ENCODE measurements around the gene CAMTA1. TPM values are rescaled to one million over a fixed set of nuclear protein-coding genes. Genes with fewer than 3 reads are reported as not detected.
A peak's percentile ranks its signal among the peaks of the same experiment; 100 is the strongest.

CAMTA1 gene
- total RNA-seq, 1 experiment from 2014 or later, result 118 TPM

DNA sequence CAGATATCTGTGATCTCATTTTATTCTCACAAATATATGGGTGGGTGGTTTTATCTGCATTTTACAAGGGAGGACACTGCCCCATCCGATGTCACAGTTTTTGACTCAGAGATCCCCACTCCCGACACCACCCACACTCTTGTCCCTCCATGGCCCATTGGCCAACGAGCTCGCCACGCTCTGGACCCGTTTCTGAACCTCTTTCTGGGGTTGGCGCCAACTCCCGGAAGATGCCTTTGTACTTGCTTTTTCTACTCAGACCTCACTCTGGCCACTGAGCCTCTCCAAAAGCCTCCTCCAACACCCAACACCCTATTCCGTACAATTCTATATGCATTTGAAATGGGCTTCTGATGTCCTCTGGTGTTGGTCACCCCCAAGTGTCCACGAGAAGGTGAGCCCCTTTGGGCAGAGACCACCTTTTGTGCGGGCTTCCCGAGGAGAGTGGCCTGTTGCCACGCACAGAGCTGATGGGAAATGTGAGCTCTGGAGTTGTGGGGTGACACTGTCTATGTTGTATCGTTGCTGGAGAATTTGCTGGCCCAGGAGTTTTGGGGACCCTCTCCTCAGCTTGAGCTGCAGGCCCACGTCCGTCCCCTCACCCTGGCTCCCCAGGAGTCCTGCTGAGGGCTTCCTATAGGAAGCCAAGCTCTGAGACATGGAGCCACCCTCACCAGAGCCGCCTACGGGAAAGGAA, 618.9 kb downstream of the CAMTA1 start:
- H3K4me2 ChIP-seq (ENCODE audit: low read depth, low read length, poor library complexity, severe bottlenecking), result no peak overlapping the region
- no peak for DNase-seq
- no peak overlapping the region for H3K9ac ChIP-seq (ENCODE audit: low read length)

DNA sequence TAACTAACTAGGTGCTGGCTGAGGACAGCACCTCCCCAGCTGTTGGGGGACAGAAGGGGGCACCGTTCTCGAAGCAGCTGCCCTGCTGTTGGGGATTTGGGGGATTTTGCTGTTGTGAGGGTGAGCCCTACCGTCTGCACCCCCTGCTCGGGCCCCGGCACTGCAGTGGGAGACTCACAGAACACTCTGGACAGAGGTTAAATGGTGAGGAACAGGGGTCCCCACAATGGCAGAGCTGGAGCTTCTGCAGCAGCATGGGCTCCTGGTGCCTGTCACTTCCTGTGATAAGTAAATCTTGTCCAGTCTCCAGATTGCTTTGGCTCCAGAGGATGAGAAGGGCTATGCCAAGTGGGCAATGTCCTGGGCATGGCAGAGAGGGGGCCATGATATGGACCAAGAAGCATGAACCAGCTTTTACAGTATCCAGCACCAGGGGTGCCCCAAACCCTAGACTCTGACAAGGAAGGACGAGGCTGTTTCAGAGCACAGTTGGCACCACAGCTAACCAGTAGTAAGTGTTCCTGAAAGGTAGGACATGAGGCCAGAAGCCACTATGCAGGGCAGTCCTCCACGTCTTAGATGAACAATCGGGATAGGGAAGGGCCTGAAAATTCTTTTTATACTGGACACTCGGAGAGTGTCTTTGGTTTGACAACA, 620.7 kb downstream of the CAMTA1 start:
- Histone ChIP-seq H3K9me3 (ENCODE audit: low read length) (no peaks in the 10 kb centered on the region), H3K9me2 (replicated peaks; ENCODE audit: insufficient read depth, low read length) (no peaks in the 10 kb centered on the region), H2AFZ (ENCODE audit: low read length) (no peak overlapping the region), H3K9ac (ENCODE audit: low read length) (no peak overlapping the region), H3K4me1 (ENCODE audit: low read length) (peaks cover 16% of the 10 kb centered on the region), H3K4me3 (ENCODE audit: low read length) (no peak overlapping the region), H3K4me2 (ENCODE audit: low read depth, low read length, poor library complexity, severe bottlenecking) (no peak overlapping the region), H3K79me2 (ENCODE audit: low read length) (no peaks in the 10 kb centered on the region), H3K27me3 (ENCODE audit: low read length) (no peaks in the 10 kb centered on the region), H3K36me3 (ENCODE audit: insufficient read depth, low read length) (no peaks in the 10 kb centered on the region), H3K27ac (ENCODE audit: low read length) (no peak overlapping the region), H4K20me1 (ENCODE audit: insufficient read depth, low read depth, low read length) (0 out of 2 replicates have a peak, but pooled peaks cover 5% of the 10 kb centered on the region)
- no peak for DNase-seq

More for the DNA sequence above, 618.9 kb downstream of the CAMTA1 start:
- H3K79me2 ChIP-seq (ENCODE audit: low read length), result no peaks in the 10 kb centered on the region
- H3K9me3 ChIP-seq (ENCODE audit: low read length), result no peaks in the 10 kb centered on the region
- no peaks in the 10 kb centered on the region; the same call in 1 of the 2 replicates for H3K27me3 ChIP-seq (ENCODE audit: low read length)
- H3K4me3 ChIP-seq (ENCODE audit: low read length), result no peak overlapping the region
- no peaks in the 10 kb centered on the region for H3K9me2 ChIP-seq (replicated peaks; ENCODE audit: insufficient read depth, low read length)
- H3K27ac ChIP-seq (ENCODE audit: low read length), result no peak overlapping the region
- H3K4me1 ChIP-seq (ENCODE audit: low read length), result peaks cover 16% of the 10 kb centered on the region
- H2AFZ ChIP-seq (ENCODE audit: low read length), result no peak overlapping the region
- H3K36me3 ChIP-seq (ENCODE audit: insufficient read depth, low read length), result no peaks in the 10 kb centered on the region
- H4K20me1 ChIP-seq (ENCODE audit: insufficient read depth, low read depth, low read length), result 0 out of 2 replicates have a peak, but pooled peaks cover 5% of the 10 kb centered on the region

DNA sequence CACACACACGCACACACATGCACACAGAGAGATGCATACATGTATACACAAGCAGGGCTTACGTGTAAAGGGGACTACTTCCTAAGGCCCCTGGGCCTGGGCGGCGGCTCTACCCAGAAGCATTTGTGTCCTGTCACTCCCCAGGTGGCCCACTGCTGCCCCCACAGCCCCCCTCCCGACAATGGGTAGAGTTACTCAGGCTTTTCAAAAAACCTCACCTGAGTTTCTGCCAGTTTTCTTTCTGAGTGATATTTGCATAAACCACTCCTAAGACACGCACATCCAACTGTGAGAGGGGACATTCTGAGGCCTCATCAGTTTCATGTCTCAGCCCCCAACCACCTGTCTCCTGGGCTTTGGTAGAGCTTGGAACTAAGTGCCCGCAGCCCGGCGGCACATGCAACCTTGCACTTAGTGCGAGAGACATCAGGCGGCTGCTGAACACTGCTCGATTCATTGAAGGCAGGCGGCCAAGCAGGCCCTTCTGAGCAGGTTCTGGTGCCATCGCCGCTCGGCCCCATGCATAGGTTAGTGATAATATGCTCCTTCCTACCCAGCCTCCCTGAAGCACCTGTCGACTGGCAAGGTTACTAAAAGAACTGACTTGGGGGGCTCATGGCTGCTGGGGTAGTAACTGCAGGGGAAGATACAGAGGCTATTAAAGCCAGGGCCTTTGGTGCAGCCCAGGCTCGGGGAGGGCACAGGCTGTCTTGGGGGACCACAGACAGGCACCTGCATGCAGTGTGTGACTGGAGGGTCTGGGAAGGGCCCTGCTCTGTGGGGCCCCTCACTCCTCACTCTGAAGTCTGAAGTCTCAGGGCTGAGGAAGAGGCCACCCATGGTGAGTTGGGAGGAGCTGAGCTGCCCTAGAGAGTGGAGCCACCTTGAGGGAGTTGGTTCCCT, 621.6 kb downstream of the CAMTA1 start:
- peak overlapping the region; percentile 23 for H3K4me2 ChIP-seq (ENCODE audit: low read depth, low read length, poor library complexity, severe bottlenecking)
- H4K20me1 ChIP-seq (ENCODE audit: insufficient read depth, low read depth, low read length), result 0 out of 2 replicates have a peak, but pooled peaks cover 5% of the 10 kb centered on the region
- H3K27me3 ChIP-seq (ENCODE audit: low read length), result no peaks in the 10 kb centered on the region
- DNase-seq, result peak; percentile 43
- peaks cover 16% of the 10 kb centered on the region for H3K4me1 ChIP-seq (ENCODE audit: low read length)
- no peak overlapping the region for H3K27ac ChIP-seq (ENCODE audit: low read length)
- H2AFZ ChIP-seq (ENCODE audit: low read length), result no peak overlapping the region
- H3K79me2 ChIP-seq (ENCODE audit: low read length), result no peaks in the 10 kb centered on the region
- no peaks in the 10 kb centered on the region for H3K9me3 ChIP-seq (ENCODE audit: low read length)
- H3K4me3 ChIP-seq (ENCODE audit: low read length), result no peak overlapping the region
- peak overlapping the region; percentile 27 for H3K9ac ChIP-seq (ENCODE audit: low read length)
- no peaks in the 10 kb centered on the region for H3K9me2 ChIP-seq (replicated peaks; ENCODE audit: insufficient read depth, low read length)
- no peaks in the 10 kb centered on the region for H3K36me3 ChIP-seq (ENCODE audit: insufficient read depth, low read length)

DNA sequence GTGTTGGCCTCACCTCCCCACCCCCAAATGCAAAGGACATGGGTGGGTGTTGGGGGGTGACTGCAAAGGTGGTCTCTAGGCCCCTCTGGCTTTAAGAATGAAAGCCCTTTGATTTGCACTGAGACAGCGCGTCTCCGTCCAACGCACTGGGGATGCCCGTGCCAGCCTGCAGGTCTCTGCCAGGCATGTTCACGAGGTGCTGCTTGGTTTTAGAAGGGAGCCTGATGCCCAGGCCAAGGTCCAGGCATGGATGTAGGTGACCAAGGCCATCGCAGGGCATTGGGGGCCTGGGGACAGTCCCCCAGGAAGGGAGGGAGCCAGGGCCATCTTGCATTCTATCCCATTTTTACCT, 622.3 kb downstream of the CAMTA1 start:
- H4K20me1 ChIP-seq (ENCODE audit: insufficient read depth, low read depth, low read length), result 0 out of 2 replicates have a peak, but pooled peaks cover 5% of the 10 kb centered on the region
- DNase-seq, result no peak
- H3K9me2 ChIP-seq (replicated peaks; ENCODE audit: insufficient read depth, low read length), result no peaks in the 10 kb centered on the region
- H3K4me2 ChIP-seq (ENCODE audit: low read depth, low read length, poor library complexity, severe bottlenecking), result no peak overlapping the region
- no peak overlapping the region for H2AFZ ChIP-seq (ENCODE audit: low read length)
- H3K9ac ChIP-seq (ENCODE audit: low read length), result no peak overlapping the region
- H3K27me3 ChIP-seq (ENCODE audit: low read length), result no peaks in the 10 kb centered on the region
- no peaks in the 10 kb centered on the region for H3K79me2 ChIP-seq (ENCODE audit: low read length)
- no peaks in the 10 kb centered on the region for H3K36me3 ChIP-seq (ENCODE audit: insufficient read depth, low read length)
- H3K4me3 ChIP-seq (ENCODE audit: low read length), result no peak overlapping the region
- no peaks in the 10 kb centered on the region for H3K9me3 ChIP-seq (ENCODE audit: low read length)
- H3K27ac ChIP-seq (ENCODE audit: low read length), result no peak overlapping the region
- peaks cover 16% of the 10 kb centered on the region for H3K4me1 ChIP-seq (ENCODE audit: low read length)

DNA sequence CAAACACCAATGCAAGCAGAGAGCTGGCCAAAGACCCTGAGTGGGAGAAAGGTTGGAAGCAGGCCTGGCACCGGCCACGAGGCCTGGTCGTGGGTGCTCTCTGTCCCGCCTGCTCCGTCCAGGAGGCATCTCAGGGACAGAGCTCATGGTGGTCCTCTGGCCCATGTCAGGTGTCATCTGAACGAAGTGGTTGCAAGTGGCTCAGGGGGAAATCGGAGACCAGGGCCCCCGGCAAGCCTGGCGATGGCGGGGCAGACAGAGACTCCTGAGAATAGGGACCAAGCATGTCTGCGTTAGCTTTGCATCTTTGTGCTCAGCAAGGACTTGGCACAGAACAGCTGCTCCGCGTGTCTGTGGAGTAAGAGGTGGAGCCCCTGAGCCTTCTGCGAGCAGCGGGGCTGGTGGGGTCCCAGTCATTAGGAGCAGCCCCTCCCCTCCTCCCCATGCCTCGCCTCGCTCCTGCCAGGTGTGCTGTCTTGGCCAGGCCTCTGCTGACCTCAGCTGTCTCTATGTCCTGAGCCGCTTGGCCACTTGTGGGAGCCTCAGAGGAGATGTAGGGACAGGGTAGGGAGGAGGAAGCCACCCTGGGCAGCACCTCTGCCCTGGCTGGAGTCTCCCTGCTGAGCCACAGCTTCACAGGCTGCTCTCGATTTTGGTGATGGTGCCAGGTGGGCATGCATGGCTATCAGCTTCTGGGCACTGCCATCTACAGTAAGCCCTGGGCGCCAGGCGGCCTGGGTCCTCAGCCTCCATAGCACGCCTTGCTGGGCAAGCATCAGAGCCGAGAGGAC, 622.9 kb downstream of the CAMTA1 start:
- Histone ChIP-seq H4K20me1 (ENCODE audit: insufficient read depth, low read depth, low read length) (0 out of 2 replicates have a peak, but pooled peaks cover 5% of the 10 kb centered on the region), H2AFZ (ENCODE audit: low read length) (no peak overlapping the region), H3K79me2 (ENCODE audit: low read length) (no peaks in the 10 kb centered on the region), H3K4me1 (ENCODE audit: low read length) (peaks cover 16% of the 10 kb centered on the region), H3K9me2 (replicated peaks; ENCODE audit: insufficient read depth, low read length) (no peaks in the 10 kb centered on the region), H3K9me3 (ENCODE audit: low read length) (no peaks in the 10 kb centered on the region), H3K4me2 (ENCODE audit: low read depth, low read length, poor library complexity, severe bottlenecking) (no peak overlapping the region), H3K27ac (ENCODE audit: low read length) (no peak overlapping the region), H3K27me3 (ENCODE audit: low read length) (no peaks in the 10 kb centered on the region), H3K9ac (ENCODE audit: low read length) (no peak overlapping the region), H3K36me3 (ENCODE audit: insufficient read depth, low read length) (no peaks in the 10 kb centered on the region), H3K4me3 (ENCODE audit: low read length) (no peak overlapping the region)
- DNase-seq, result no peak

DNA sequence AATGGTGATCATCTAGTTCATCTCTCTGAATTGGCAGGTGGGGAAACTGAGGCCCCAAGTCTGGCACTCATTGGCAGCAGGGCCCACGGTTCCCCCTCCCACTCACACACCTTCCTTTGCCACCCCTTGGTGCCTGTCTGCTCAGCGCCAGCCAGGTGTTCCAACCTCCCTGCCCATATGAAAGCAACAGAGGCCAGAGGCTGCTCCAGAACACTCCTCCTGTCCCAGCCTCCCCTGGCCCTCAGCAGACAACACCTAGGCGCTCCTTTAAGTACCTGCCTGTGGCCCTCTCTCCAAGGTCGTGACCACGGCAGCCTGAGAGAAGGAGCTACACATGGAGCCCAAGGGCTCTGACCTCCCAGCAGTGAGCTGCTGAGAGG, 623.5 kb downstream of the CAMTA1 start:
- Histone ChIP-seq H3K4me3 (ENCODE audit: low read length) (no peak overlapping the region), H3K4me1 (ENCODE audit: low read length) (peaks cover 16% of the 10 kb centered on the region), H3K9me3 (ENCODE audit: low read length) (no peaks in the 10 kb centered on the region), H3K4me2 (ENCODE audit: low read depth, low read length, poor library complexity, severe bottlenecking) (no peak overlapping the region), H3K9me2 (replicated peaks; ENCODE audit: insufficient read depth, low read length) (no peaks in the 10 kb centered on the region), H2AFZ (ENCODE audit: low read length) (no peak overlapping the region), H3K27ac (ENCODE audit: low read length) (no peak overlapping the region), H4K20me1 (ENCODE audit: insufficient read depth, low read depth, low read length) (0 out of 2 replicates have a peak, but pooled peaks cover 5% of the 10 kb centered on the region), H3K36me3 (ENCODE audit: insufficient read depth, low read length) (no peaks in the 10 kb centered on the region), H3K79me2 (ENCODE audit: low read length) (no peaks in the 10 kb centered on the region), H3K9ac (ENCODE audit: low read length) (no peak overlapping the region), H3K27me3 (ENCODE audit: low read length) (no peaks in the 10 kb centered on the region)
- no peak for DNase-seq

DNA sequence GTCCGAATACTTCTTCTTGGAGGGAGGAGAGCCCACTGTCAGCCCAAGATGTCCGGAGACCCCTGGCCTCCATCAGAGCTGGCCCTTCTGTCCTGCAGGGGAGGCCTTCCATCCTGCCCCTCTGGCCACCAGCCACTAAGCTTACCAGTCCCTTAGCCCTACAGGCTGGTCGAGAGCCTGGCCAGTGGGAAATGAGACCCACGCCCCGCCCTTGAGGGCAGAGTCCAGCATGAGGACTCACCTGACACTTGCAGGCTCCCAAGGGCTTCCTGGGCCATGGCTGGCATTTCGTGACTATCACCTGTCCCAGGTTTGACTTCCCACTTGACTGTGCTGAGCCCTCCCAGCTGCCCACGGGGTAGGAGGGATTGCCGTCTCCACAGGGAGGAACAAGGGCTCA, 624.0 kb downstream of the CAMTA1 start:
- Histone ChIP-seq H3K4me2 (ENCODE audit: low read depth, low read length, poor library complexity, severe bottlenecking) (no peak overlapping the region), H3K9ac (ENCODE audit: low read length) (no peak overlapping the region), H2AFZ (ENCODE audit: low read length) (no peak overlapping the region), H4K20me1 (ENCODE audit: insufficient read depth, low read depth, low read length) (0 out of 2 replicates have a peak, but pooled peaks cover 5% of the 10 kb centered on the region), H3K36me3 (ENCODE audit: insufficient read depth, low read length) (no peaks in the 10 kb centered on the region), H3K9me2 (replicated peaks; ENCODE audit: insufficient read depth, low read length) (no peaks in the 10 kb centered on the region), H3K9me3 (ENCODE audit: low read length) (no peaks in the 10 kb centered on the region), H3K4me3 (ENCODE audit: low read length) (no peak overlapping the region), H3K4me1 (ENCODE audit: low read length) (peaks cover 16% of the 10 kb centered on the region), H3K27ac (ENCODE audit: low read length) (no peak overlapping the region), H3K79me2 (ENCODE audit: low read length) (no peaks in the 10 kb centered on the region), H3K27me3 (ENCODE audit: low read length) (no peaks in the 10 kb centered on the region)
- DNase-seq, result no peak
